Natural killer cell (primary cell): ENCODE results near the gene NSD2. TPM values are rescaled to one million over a fixed set of nuclear protein-coding genes. Genes with fewer than 3 reads are reported as not detected.

Source experiments
- ATAC-seq, 3 donors: fragments of 150-1000 bp in 2 of 3; fragments of 200-7000 bp in 1 of 3; cut with Tn5 transposase; 1 replicate in 1 of 3; 2 replicates in 2 of 3; pipeline ENCODE4 v1.10.0; 2021; ENCODE audit warnings: mild to moderate bottlenecking in 2 of 3, moderate library complexity in 2 of 3
- DNase-seq, 2 donors: peaks; one replicate each; pipeline versions ENCODE4 v3.0.0 to v3.0.0-alpha.2; 2013 to 2021; ENCODE audit warnings: mixed read lengths in 1 of 2
- H3K27ac ChIP-seq: one replicate; pipeline ENCODE4 v1.5.1; 2013; ENCODE audit warnings: mild to moderate bottlenecking, low read length
- H3K27me3 ChIP-seq: one replicate; pipeline ENCODE4 v1.6.1; 2013; ENCODE audit warnings: low read length; ENCODE audit not compliant: control insufficient read depth, insufficient read depth
- H3K36me3 ChIP-seq: one replicate; pipeline ENCODE4 v1.6.1; 2013; ENCODE audit warnings: low read length; ENCODE audit not compliant: control insufficient read depth, insufficient read depth
- H3K4me1 ChIP-seq: one replicate; pipeline ENCODE4 v1.6.1; 2013; ENCODE audit warnings: low read length; ENCODE audit not compliant: control insufficient read depth, insufficient read depth
- H3K4me3 ChIP-seq: one replicate; pipeline ENCODE4 v1.5.1; 2013; ENCODE audit warnings: low read length
- H3K9me3 ChIP-seq: one replicate; pipeline ENCODE4 v1.6.1; 2013; ENCODE audit warnings: low read length; ENCODE audit not compliant: control insufficient read depth, insufficient read depth
- H3K27ac Mint-ChIP-seq, 2 donors: one replicate each; pipeline ENCODE4 v1.8.0; 2022; ENCODE audit warnings: mild to moderate bottlenecking in 2 of 2, mixed read lengths in 2 of 2, moderate library complexity in 1 of 2
- H3K27me3 Mint-ChIP-seq, 2 donors: one replicate each; pipeline ENCODE4 v1.8.0; 2022; ENCODE audit warnings: low read depth in 2 of 2, mixed read lengths in 2 of 2
- H3K36me3 Mint-ChIP-seq: one replicate; pipeline ENCODE4 v1.8.0; 2022; ENCODE audit warnings: mixed read lengths
- H3K4me1 Mint-ChIP-seq, 2 donors: one replicate each; pipeline ENCODE4 v1.8.0; 2022; ENCODE audit warnings: mixed read lengths in 2 of 2
- H3K4me3 Mint-ChIP-seq: one replicate; pipeline ENCODE4 v1.8.0; 2022; ENCODE audit warnings: mild to moderate bottlenecking, moderate library complexity, mixed read lengths
- H3K9me3 Mint-ChIP-seq, 2 donors: one replicate each; pipeline ENCODE4 v1.8.0; 2022; ENCODE audit warnings: mixed read lengths in 2 of 2
- WGBS: methylation state at CpG from one replicate; pipeline ENCODE4 v1.1.7; 2013; ENCODE audit warnings: missing lambda C conversion rate; ENCODE audit not compliant: insufficient coverage; 5-methylcytosine and 5-hydroxymethylcytosine counted together
- intact Hi-C: fragments of 100-400 bp; cut with micrococcal nuclease; formaldehyde crosslinking; loops from one replicate; pipeline ENCODE4 v1.14.2; 2022
- total RNA-seq, 4 donors: library from RNA; stranded (reverse); fragments of 120-200 nt in 1 of 4; gene quantifications; one replicate each; pipeline versions ENCODE4 v1.2.3 to v1.2.4, GENCODE V29; 2013 to 2022
- TF ChIP-seq, protein P1 (sequence below): fragments of 200-600 bp; IDR thresholded peaks from one replicate; pipeline ENCODE4 v1.8.0; 2022; ENCODE audit warnings: antibody characterized with exemption

NSD2 gene
- total RNA-seq, 3 donors from 2014 or later (not counting 1 experiment from before 2014, with no cell fraction given): 36.4 to 51.0 (median 48.3) TPM

DNA sequence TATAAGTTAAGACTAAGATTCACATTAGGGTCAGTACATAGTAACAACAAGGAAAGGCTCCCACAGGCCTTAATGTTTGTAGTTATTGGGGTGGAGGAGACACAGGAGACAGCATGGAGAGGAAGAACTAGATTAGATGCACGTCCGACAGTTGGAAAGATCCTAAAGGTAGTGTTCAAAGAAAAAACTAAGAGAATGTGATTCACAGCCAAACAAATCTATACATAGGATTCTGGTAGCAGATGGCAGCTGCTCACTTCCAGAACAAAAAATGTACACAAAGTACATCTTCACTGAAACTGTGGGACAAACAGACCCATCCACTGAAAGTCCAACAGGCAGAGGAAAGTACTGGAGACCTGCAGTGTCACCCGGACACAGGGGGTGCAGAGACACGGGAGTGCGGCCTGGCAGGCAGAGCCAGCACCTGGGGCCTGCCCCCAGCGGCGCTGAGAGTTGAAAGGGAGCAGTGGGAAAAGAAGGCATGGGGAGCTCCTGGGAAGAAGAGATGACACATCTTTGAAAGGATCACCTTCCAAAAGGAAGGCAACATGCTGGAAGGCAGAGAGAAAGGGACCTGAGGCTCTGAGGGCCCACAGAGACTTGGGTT, 97.6 kb downstream of the NSD2 start:
- Histone ChIP-seq H3K9me3 (no peaks in the 10 kb centered on the region), H3K36me3 (peaks cover 5% of the 10 kb centered on the region), H3K27ac (no peak overlapping the region), H3K4me3 (no peak overlapping the region), H3K27me3 (no peaks in the 10 kb centered on the region), H3K4me1 (no peaks in the 10 kb centered on the region)
- H3K27ac Mint-ChIP-seq: no peak overlapping the region
- no peaks in the 10 kb centered on the region for H3K36me3 Mint-ChIP-seq
- ATAC-seq: no peak
- H3K27me3 Mint-ChIP-seq: no peaks in the 10 kb centered on the region
- H3K4me3 Mint-ChIP-seq: no peak overlapping the region
- no peaks in the 10 kb centered on the region for H3K9me3 Mint-ChIP-seq
- no peaks in the 10 kb centered on the region for H3K4me1 Mint-ChIP-seq
- no peak for DNase-seq
- WGBS: 98% methylated on average over 7 of the region's 7 CpGs
- intact Hi-C loops: no loop called here
- TF ChIP-seq, protein P1, sequence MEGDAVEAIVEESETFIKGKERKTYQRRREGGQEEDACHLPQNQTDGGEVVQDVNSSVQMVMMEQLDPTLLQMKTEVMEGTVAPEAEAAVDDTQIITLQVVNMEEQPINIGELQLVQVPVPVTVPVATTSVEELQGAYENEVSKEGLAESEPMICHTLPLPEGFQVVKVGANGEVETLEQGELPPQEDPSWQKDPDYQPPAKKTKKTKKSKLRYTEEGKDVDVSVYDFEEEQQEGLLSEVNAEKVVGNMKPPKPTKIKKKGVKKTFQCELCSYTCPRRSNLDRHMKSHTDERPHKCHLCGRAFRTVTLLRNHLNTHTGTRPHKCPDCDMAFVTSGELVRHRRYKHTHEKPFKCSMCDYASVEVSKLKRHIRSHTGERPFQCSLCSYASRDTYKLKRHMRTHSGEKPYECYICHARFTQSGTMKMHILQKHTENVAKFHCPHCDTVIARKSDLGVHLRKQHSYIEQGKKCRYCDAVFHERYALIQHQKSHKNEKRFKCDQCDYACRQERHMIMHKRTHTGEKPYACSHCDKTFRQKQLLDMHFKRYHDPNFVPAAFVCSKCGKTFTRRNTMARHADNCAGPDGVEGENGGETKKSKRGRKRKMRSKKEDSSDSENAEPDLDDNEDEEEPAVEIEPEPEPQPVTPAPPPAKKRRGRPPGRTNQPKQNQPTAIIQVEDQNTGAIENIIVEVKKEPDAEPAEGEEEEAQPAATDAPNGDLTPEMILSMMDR: no peak

DNA sequence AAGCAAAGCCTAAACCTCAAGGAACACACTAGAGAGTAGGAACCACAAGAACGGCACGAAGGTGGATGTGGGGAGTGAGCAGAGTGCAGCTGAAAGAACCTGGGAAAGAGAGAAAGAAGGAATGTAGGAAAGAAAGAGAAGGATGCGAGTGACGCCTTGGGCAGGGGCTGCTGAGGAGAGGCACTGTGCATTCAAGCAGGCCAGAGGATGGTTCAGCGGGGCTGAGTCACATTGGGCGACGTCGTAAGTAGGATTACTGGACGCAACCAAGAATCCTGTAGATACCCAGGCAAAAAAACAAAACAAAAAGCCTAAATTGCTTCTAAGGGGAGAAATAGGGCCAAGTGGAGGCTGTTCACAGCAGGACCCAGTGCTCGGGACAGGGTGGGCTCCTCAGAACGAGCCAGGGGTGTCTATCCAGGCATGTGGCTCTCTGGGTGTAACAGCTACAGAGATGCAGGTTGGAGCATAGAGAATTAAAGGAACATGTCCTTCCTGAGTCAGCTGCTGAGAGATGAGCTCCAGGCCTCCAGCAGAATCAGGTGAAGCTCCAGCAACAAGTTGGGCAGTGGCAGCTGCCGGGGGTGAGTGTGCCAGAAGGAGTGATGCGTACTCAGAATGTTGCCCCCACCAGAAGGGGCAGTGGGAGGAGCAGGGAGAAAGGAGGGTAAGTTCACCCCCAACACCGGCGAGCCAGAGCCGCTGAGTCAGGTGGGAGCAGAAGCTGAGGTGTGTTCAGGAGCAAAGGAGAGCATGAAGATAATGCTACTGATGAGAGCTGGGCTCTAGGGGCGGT, 98.9 kb downstream of the NSD2 start:
- TF ChIP-seq, protein P1: no peak
- Mint-ChIP-seq H3K9me3 (no peaks in the 10 kb centered on the region), H3K4me3 (no peak overlapping the region), H3K27me3 (no peaks in the 10 kb centered on the region), H3K4me1 (no peaks in the 10 kb centered on the region), H3K36me3 (no peaks in the 10 kb centered on the region), H3K27ac (peak overlapping the region in 1 of 2 donors; percentile 7)
- H3K27ac ChIP-seq: no peak overlapping the region
- no peaks in the 10 kb centered on the region for H3K9me3 ChIP-seq
- no peak overlapping the region for H3K4me3 ChIP-seq
- 97% methylated on average over 17 of the region's 17 CpGs for WGBS
- H3K4me1 ChIP-seq: no peaks in the 10 kb centered on the region
- intact Hi-C loops: no loop called here
- H3K36me3 ChIP-seq: peaks cover 12% of the 10 kb centered on the region
- DNase-seq (no peak), ATAC-seq (no peak)
- no peaks in the 10 kb centered on the region for H3K27me3 ChIP-seq

DNA sequence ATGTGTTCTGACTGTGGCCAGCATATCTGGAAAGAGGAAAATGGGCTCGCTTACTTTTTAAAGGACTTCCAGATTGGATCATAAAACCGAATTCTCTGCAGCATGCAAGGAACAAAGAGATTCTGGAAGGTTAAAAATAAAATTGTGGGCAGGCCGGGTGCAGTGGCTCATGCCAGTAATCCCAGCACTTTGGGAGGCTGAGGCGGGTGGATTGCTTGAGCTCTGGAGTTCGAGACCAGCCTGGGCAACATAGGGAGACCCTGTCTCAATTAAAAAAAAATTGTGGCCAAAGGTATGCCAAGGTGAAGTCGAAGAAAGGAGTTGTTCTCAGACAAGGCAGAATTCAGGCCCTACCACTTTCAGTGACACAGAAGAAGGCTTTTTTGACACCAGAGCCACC, 99.7 kb downstream of the NSD2 start:
- Histone ChIP-seq H3K27ac (no peak overlapping the region), H3K4me1 (no peaks in the 10 kb centered on the region), H3K4me3 (no peak overlapping the region), H3K36me3 (peaks cover 17% of the 10 kb centered on the region), H3K27me3 (no peaks in the 10 kb centered on the region), H3K9me3 (no peaks in the 10 kb centered on the region)
- no peak overlapping the region for H3K4me3 Mint-ChIP-seq
- H3K9me3 Mint-ChIP-seq: no peaks in the 10 kb centered on the region
- WGBS: 98% methylated on average over 6 of the region's 6 CpGs
- DNase-seq: no peak
- no peaks in the 10 kb centered on the region for H3K27me3 Mint-ChIP-seq
- no peak for ATAC-seq
- H3K4me1 Mint-ChIP-seq: no peaks in the 10 kb centered on the region
- TF ChIP-seq, protein P1: no peak
- no peak overlapping the region for H3K27ac Mint-ChIP-seq
- H3K36me3 Mint-ChIP-seq: no peaks in the 10 kb centered on the region
- intact Hi-C loops: no loop called here
